Measurements from ENCODE around the gene AQP7. TPM values are rescaled to one million over a fixed set of nuclear protein-coding genes. Genes with fewer than 3 reads are reported as not detected.

Gene AQP7
- total RNA-seq, 4 donors from 2014 or later = 0.15 to 0.57 TPM; not detected in 2

DNA sequence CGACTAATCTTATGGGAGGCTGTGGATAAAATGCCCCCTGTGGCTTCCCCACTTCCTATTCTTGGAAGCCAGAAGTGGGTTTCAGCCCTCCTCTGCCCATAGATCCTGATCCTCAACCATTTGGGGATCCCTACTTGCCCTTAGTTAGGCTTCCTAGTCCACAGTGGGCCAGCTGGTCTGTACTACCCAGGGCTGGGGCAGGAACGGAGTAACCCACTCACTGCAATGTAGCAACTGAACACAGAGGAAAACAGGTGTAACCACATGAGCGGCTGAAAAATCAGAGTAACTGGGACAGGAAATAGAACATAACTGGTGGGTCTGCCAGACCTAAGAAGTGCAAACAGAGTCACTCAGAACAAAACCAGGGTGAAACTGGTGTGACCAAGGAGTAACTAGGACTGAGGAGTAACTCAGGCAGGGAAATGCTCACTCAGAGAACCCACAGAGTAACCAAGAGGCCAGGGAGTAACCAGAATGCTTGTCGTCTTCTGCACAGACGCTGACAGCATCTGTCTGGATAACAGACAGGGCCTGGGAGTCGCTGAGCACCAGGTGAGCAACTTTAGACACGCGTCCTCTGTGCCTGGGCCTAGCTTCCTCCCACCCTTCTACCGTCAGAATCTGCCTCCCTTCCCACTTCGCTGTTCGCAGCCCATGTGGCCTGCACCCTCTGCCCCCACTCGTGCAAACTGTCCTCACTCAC lies 44.0 kb upstream of the AQP7 start:
- intact Hi-C loops (cut with DNase I) = loop anchor here (5.0 kb wide), 1 partner anchor 44 kb away; the partner anchor contains the start of gene AQP7
- DNase-seq = no peak
- no peaks in the 10 kb centered on the region for H3K27me3 ChIP-seq
- TF ChIP-seq POLR2A (IDR thresholded peaks at IDR 0.05) (peak in 1 of 4 donors; percentile 35), CTCF (IDR thresholded peaks at IDR 0.05) (no peak)
- peaks cover 16 to 94% (median 35%) of the 10 kb centered on the region in 3 donors for H3K4me1 ChIP-seq
- peak overlapping the region; percentile 87 to 92 (median 92) for H3K27ac ChIP-seq
- H3K9me3 ChIP-seq = no peaks in the 10 kb centered on the region
- WGBS, 2 donors = 14 to 25% methylated on average over 10 to 12 of the region's 12 CpGs
- peaks cover 15 to 29% (median 24%) of the 10 kb centered on the region in 3 donors for H3K36me3 ChIP-seq
- peak overlapping the region; percentile 70 to 78 (median 74) for H3K4me3 ChIP-seq

DNA sequence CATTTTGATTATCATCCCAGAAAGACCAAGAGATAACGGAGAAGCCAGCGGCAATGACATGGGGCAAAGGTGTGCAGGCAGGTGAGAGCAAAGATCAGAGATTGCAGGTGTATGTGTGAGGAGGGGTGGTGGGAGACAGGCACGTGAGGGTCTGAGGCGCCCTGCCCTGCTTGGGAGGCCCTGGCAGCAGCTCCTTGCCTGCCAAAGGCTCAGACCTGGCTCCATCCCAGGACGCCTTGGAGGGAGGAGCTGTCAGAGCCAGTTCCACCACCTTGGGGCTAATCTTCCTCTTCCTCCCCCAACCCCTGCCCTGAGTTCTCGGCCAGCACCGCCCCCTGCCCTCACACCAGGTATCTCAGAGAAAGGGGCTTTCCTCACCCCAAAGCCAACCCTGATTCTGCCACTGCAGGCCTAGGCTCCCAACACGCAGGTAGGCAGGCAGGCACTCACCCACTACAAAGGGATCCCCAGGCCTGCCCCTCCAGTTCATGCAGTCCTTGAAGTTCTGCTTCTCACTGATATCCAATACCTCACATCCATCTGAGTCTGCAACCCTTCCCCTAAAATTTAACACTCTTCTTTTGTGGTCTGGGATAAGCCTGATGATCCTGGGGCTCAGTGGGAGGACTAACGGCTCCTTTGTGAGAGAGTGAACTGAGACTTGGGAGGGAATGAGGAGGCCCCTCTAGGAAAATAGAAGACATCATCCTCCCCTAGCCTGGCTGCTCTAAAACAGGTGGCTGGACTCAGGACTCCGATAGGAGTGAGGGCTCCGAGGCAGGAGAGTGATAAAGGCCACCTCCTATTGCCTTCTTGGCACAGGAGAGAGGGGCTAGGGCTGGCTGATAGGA lies 43.2 kb upstream of the AQP7 start:
- Histone ChIP-seq H3K36me3 (peaks cover 16 to 37% (median 24%) of the 10 kb centered on the region in 3 donors), H3K4me3 (peak overlapping the region; percentile 70 to 78 (median 74)), H3K4me1 (peaks cover 19 to 97% (median 40%) of the 10 kb centered on the region in 3 donors), H3K9me3 (no peaks in the 10 kb centered on the region), H3K27me3 (no peaks in the 10 kb centered on the region), H3K27ac (peak overlapping the region; percentile 87 to 92 (median 92))
- peak in 1 of 4 donors; percentile 18 for TF ChIP-seq POLR2A (IDR thresholded peaks at IDR 0.05)
- peak in 1 of 6 experiments; percentile 5 for TF ChIP-seq CTCF (IDR thresholded peaks at IDR 0.05)
- WGBS, 2 donors = 51 to 61% methylated on average over 8 of the region's 11 CpGs
- intact Hi-C loops (cut with DNase I) = loop anchor here (5.0 kb wide), 1 partner anchor 43 kb away; the partner anchor contains the start of gene AQP7
- no peak for DNase-seq

GRCh38 chr9:33443464-33444154 lies 41.2 kb upstream of the AQP7 start:
- WGBS, 2 donors = 33 to 56% methylated on average over 1 to 4 of the region's 10 CpGs
- Histone ChIP-seq H3K36me3 (peaks cover 16 to 40% (median 24%) of the 10 kb centered on the region in 3 donors), H3K27ac (peak overlapping the region; percentile 75 to 92 (median 92)), H3K4me1 (peaks cover 33 to 99% (median 51%) of the 10 kb centered on the region in 3 donors), H3K9me3 (no peaks in the 10 kb centered on the region), H3K27me3 (no peaks in the 10 kb centered on the region), H3K4me3 (peak overlapping the region; percentile 70 to 78 (median 74))
- intact Hi-C loops (cut with DNase I) = no loop called here
- TF ChIP-seq CTCF (IDR thresholded peaks at IDR 0.05) (peak in 1 of 6 experiments; percentile 20), POLR2A (IDR thresholded peaks at IDR 0.05) (no peak)
- DNase-seq = no peak

DNA sequence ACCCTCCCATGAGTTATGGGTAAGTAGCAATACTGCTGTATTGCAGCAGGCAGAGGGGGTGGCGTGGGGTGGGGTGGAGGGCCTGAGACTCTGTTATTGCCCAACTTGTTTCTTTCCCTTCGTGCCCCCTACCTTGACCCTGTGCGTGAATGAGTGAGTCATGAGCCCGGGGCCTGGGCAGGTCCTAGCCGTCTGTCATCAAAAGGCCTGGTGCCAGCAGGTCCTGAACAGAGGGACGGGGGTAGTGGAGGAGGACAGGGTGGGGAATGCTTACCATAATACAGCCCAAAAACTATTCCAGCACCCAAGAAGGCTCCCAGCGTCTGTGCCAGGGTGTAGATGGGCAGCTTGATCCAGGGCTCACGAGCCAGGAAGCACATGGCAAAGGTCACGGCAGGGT lies 40.7 kb upstream of the AQP7 start:
- Histone ChIP-seq H3K4me3 (peak overlapping the region in 3 of 4 donors; percentile 70 to 78 (median 72)), H3K9me3 (no peaks in the 10 kb centered on the region), H3K27ac (peak overlapping the region; percentile 75 to 92 (median 92)), H3K36me3 (peaks cover 16 to 40% (median 24%) of the 10 kb centered on the region in 3 donors), H3K27me3 (no peaks in the 10 kb centered on the region), H3K4me1 (peaks cover 34 to 99% (median 46%) of the 10 kb centered on the region in 3 donors)
- intact Hi-C loops (cut with DNase I) = no loop called here
- WGBS, 2 donors = 51 to 52% methylated on average over 5 of the region's 9 CpGs
- no peak for DNase-seq
- TF ChIP-seq POLR2A (IDR thresholded peaks at IDR 0.05) (no peak), CTCF (IDR thresholded peaks at IDR 0.05) (no peak)

All from esophagus squamous epithelium (tissue), 5 donors.